Upper lobe of left lung (tissue), 4 donors: Measurements from ENCODE around the gene AKIRIN1.

Source experiments
- EP300 ChIP-seq, 4 donors: sonication (generic); formaldehyde crosslinking; IDR thresholded peaks; one replicate each; pipeline ENCODE4 v1.5.1; 2017; ENCODE audit warnings: antibody characterized with exemption in 4 of 4, control low read depth in 2 of 4
- POLR2A ChIP-seq, 4 donors: fragments of 450-650 bp; IDR thresholded peaks; one replicate each; pipeline ENCODE4 v1.5.1; 2016 to 2017; ENCODE audit warnings: antibody characterized with exemption in 4 of 4, mild to moderate bottlenecking in 2 of 4
- POLR2AphosphoS5 ChIP-seq, 2 donors: sonication (generic); formaldehyde crosslinking; IDR thresholded peaks; one replicate each; pipeline ENCODE4 v1.5.1; 2017; ENCODE audit warnings: antibody characterized with exemption in 2 of 2
- TF ChIP-seq, protein P1 (sequence below), 6 experiments: fragments of 450-650 bp in 4 of 6; fragments of 200-600 bp in 2 of 6; sonication (generic) in 2 of 6; IDR thresholded peaks; one replicate each; pipeline ENCODE4 v1.5.1; 2016 to 2019; ENCODE audit warnings: antibody characterized with exemption in 6 of 6

DNA sequence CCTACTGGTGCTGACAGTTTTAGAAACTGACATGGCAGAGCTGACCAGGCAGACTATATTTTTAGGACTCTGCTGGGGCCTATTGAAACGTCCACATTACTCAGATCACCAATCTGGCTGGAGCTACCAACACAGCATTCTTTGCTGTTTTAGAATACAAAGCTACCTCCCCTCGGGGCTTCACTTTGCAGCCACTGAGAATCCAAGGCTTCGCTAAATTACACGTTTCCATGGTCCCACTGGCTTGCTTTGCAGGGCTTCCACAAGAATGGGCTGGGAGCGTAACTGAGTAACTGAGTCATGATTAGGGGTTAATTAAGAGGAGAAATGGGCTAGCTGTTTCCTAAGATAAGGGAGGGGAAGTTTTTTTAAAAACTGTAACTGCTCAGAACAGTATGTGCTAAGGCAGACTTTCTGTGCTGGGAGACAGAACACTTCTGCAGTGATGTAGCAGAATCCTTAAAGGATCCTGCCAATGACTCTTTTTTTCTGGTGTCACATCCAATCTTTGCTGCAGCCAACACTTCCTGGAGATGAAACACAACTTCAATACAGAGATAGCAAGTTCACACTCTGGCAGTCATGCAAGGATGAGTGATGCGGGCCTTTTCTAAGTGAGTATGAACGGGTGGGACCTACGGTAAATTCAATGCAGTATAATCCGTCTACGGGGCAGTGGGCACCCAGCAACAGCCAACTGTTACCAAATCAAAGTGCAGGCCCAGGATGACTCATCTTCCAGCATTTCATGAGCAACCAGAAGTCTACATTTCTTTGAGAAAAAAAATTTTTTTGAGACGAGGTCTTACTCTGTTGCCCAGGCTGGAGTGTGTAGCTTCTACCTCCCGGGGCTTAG is 56.5 kb downstream of the AKIRIN1 start:
- TF ChIP-seq, protein P1, sequence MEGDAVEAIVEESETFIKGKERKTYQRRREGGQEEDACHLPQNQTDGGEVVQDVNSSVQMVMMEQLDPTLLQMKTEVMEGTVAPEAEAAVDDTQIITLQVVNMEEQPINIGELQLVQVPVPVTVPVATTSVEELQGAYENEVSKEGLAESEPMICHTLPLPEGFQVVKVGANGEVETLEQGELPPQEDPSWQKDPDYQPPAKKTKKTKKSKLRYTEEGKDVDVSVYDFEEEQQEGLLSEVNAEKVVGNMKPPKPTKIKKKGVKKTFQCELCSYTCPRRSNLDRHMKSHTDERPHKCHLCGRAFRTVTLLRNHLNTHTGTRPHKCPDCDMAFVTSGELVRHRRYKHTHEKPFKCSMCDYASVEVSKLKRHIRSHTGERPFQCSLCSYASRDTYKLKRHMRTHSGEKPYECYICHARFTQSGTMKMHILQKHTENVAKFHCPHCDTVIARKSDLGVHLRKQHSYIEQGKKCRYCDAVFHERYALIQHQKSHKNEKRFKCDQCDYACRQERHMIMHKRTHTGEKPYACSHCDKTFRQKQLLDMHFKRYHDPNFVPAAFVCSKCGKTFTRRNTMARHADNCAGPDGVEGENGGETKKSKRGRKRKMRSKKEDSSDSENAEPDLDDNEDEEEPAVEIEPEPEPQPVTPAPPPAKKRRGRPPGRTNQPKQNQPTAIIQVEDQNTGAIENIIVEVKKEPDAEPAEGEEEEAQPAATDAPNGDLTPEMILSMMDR (IDR thresholded peaks at IDR 0.05): no peak
- TF ChIP-seq POLR2A (IDR thresholded peaks at IDR 0.05): no peak
- TF ChIP-seq POLR2AphosphoS5 (IDR thresholded peaks at IDR 0.05): no peak
- no peak for TF ChIP-seq EP300 (IDR thresholded peaks at IDR 0.05)
